Urinary bladder (tissue), 4 donors: ENCODE data around the gene FADS1. TPM values are rescaled to one million over a fixed set of nuclear protein-coding genes. Genes with fewer than 3 reads are reported as not detected.

ENCODE experiments used
- DNase-seq: peaks from one replicate; pipeline ENCODE4 v3.0.0-alpha.2; 2015; ENCODE audit errors: extremely low spot score
- H3K27ac ChIP-seq: one replicate; pipeline ENCODE4 v1.5.1; 2013; ENCODE audit warnings: low read depth, mild to moderate bottlenecking, moderate library complexity
- H3K36me3 ChIP-seq: one replicate; pipeline ENCODE4 v1.6.1; 2013; ENCODE audit warnings: mild to moderate bottlenecking, moderate library complexity; ENCODE audit not compliant: insufficient read depth
- H3K4me1 ChIP-seq: one replicate; pipeline ENCODE4 v1.6.1; 2013; ENCODE audit warnings: mild to moderate bottlenecking, moderate library complexity; ENCODE audit not compliant: insufficient read depth
- H3K4me3 ChIP-seq: one replicate; pipeline ENCODE4 v1.5.1; 2013; ENCODE audit warnings: low read depth, low read length
- WGBS: extraction: QIAGEN DNeasy Blood & Tissue Kit; methylation state at CpG from one replicate; pipeline ENCODE4 v1.1.7; 2013; 5-methylcytosine and 5-hydroxymethylcytosine counted together
- polyA plus RNA-seq: library from polyadenylated mRNA; stranded (reverse); fragments of 200-250 nt; gene quantifications from one replicate; pipeline ENCODE4 v1.2.3, GENCODE V29; 2013
- total RNA-seq: library from RNA; depleted of rRNA; stranded (reverse); fragments of >200 nt; gene quantifications from one replicate; pipeline ENCODE4 v1.2.3, GENCODE V29; 2014
- donor health status: healthy with polysubstance abuse.
- donor health status: healthy.

The FADS1 gene
- total and polyA plus RNA-seq, 2 donors: 18.0 to 68.7 TPM

DNA sequence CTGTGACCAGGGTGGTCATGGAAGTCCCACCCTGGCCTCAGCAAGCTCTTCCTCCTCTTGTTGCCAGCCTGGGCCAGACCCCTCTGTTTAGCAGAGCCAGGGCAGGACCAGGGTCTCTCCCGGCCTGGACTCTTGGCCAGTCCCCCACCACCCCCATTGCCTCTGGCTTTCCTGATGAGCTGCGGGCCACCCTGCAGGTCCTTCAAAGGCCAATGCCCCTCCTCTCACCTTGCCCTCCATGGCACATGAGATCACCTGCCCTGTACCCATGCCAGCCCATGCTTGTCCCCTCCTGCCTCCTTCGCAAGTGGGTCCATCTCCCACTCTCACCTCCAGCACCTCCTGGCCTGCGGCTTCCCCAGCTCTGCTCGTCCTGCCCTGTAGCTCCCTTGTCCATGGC, 21.7 kb upstream of the FADS1 start:
- H3K4me3 ChIP-seq: no peak overlapping the region
- 82% methylated on average over 5 of the region's 5 CpGs for WGBS
- H3K4me1 ChIP-seq: no peaks in the 10 kb centered on the region
- no peak for DNase-seq
- no peaks in the 10 kb centered on the region for H3K36me3 ChIP-seq
- no peak overlapping the region for H3K27ac ChIP-seq

DNA sequence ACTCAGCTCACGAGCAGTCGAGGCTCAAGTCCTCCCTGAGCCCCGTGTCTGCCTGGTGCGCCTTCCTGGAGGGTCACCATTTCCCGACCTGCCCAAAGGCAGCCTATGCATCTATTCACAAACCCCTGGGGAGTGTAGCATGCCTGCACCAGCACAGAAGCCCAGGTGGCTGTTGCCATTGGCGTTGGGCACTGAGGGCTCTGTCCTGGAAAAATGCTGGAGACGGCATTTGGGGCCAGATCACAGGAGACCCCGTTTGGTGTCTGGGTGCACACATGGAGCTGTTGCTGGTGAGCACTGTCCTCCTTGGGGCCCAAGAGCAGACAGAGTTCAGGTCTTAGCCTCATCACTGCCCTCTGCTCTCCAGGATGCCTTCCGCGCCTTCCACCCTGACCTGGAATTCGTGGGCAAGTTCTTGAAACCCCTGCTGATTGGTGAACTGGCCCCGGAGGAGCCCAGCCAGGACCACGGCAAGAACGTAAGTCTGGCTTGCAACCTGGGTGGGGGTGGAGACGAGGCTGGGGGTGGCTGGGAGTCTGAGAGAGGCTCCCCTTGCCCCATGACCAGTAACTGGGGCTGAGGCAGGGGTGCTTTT, 20.7 kb upstream of the FADS1 start:
- H3K27ac ChIP-seq: no peak overlapping the region
- 93% methylated on average over 15 of the region's 15 CpGs for WGBS
- H3K36me3 ChIP-seq: no peaks in the 10 kb centered on the region

DNA sequence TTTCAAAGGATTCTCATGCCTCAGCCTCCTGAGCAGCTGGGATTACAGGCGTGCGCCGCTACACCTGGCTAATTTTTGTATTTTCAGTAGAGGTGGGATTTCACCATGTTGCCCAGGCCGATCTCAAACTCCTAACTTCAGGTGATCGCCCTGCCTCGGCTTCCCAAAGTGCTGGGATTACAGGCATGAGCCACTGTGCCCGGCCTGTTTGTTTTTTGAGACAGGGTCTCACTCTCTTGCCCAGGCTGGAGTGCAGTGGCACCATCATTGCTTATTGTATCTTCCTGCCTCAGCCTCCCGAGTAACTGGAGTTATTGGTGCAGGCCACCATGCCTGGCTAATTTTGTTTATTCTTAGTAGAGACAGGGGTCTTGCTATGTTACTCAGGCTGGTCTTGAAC, 19.4 kb upstream of the FADS1 start:
- DNase-seq: no peak
- H3K27ac ChIP-seq: no peak overlapping the region

More for the DNA sequence above, 20.7 kb upstream of the FADS1 start:
- DNase-seq: no peak
- H3K4me3 ChIP-seq: no peak overlapping the region
- H3K4me1 ChIP-seq: no peaks in the 10 kb centered on the region

DNA sequence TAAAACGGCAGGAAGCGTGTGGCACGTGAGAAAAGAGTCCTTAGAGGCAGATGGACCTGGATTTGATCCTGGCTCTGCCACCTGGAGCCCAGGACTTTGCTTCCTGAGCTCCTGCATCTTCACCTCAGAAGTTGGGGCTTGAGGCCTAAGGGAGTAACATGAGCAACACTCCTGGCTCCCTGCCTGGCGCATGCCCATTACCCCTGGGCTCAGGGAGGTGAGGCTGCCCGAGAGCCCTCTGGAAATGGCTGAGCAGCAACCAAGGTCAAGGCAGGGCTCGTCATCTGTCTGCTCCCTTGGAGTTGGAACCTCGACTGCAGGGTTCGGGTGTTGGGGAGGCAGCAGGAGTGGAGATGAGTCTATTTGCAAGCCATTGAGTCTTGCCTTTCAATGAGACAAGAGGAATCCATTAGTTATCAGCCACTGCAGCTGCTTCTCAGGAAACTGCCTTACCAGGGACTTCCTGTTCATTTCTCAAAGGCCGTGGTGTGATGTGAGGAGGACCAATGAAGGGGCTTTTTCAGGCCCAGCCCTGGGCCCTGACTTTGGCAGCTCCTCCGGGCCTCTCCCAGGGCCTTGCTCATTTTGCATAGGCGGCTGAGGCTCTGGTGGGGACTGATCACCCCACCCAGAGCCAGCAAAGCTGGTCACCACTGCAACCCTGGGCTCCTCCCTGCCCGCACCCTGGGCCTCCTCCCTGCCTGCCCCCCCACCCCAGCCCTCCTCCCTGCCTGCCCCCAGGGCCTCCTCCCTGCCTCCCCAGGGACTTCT, 17.7 kb upstream of the FADS1 start:
- DNase-seq: no peak
- Histone ChIP-seq H3K4me3 (no peak overlapping the region), H3K36me3 (no peaks in the 10 kb centered on the region), H3K4me1 (no peaks in the 10 kb centered on the region), H3K27ac (peak overlapping the region; percentile 65)
- WGBS: 45% methylated on average over 12 of the region's 12 CpGs

More for the DNA sequence above, 19.4 kb upstream of the FADS1 start:
- 94% methylated on average over 8 of the region's 8 CpGs for WGBS
- Histone ChIP-seq H3K4me1 (no peaks in the 10 kb centered on the region), H3K36me3 (no peaks in the 10 kb centered on the region), H3K4me3 (no peak overlapping the region)

DNA sequence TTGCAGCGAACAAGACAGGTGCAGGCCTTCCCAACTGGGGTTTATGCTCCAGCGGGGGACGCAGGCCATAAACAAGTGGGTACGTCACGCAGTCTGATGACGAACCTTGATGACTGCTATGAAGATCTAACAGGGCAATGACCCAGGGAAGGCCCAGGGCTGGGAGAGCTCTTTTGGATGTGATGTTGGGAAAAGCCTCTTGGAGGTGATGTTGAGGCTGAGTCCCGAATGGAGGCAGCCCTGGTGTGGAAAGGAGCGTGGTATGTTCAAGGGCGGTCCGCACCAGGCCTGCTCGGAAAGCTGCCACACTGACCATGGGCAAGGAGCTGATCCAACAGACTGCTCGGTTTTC, 17.1 kb upstream of the FADS1 start:
- Histone ChIP-seq H3K4me1 (no peaks in the 10 kb centered on the region), H3K27ac (peak overlapping the region; percentile 55), H3K36me3 (no peaks in the 10 kb centered on the region), H3K4me3 (no peak overlapping the region)
- no peak for DNase-seq
- 89% methylated on average over 12 of the region's 12 CpGs for WGBS

DNA sequence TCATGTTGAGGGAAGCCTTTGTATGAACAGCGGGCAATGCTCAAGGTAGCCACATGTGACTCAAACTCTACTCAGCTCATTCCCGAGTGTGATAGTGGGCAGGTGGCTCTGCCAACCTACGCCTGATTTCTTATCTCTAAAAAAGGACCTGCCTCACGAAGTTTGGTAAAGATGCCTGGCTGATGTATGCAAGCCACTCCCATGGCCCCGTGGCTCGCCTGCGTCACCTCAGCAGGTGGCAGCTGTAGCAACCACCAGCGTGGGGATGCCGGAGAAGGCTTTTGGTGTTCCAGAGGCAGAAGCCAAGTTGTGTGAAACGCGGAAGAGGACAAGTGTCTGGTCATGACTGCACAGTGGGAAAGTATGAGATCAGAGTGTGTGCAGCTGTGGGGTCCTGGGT, 16.7 kb upstream of the FADS1 start:
- WGBS: 81% methylated on average over 11 of the region's 11 CpGs
- Histone ChIP-seq H3K36me3 (no peaks in the 10 kb centered on the region), H3K4me3 (no peak overlapping the region), H3K27ac (no peak overlapping the region), H3K4me1 (no peaks in the 10 kb centered on the region)
- no peak for DNase-seq

DNA sequence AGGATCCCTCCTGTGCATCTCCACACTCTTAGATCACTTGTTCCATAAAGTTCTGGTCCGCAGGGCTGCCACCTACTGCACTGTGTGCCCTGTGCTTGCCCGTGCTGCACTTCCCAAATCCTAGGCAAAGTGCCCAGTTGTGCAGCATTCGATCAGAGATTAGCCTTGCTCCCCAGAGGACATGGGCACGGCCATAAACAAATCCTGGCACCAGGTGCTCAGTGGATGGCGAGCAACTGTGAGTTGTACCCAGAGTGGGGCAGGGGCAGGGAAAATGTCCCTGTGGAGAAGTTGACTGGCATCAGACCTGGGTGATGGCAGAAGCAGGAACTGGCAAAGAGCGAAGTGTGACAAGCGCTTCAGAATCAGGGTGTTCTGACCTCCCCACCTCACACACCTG, 16.0 kb upstream of the FADS1 start:
- no peaks in the 10 kb centered on the region for H3K36me3 ChIP-seq
- H3K27ac ChIP-seq: no peak overlapping the region
- DNase-seq: no peak
- H3K4me1 ChIP-seq: no peaks in the 10 kb centered on the region
- WGBS: 75% methylated on average over 7 of the region's 7 CpGs
- no peak overlapping the region for H3K4me3 ChIP-seq

DNA sequence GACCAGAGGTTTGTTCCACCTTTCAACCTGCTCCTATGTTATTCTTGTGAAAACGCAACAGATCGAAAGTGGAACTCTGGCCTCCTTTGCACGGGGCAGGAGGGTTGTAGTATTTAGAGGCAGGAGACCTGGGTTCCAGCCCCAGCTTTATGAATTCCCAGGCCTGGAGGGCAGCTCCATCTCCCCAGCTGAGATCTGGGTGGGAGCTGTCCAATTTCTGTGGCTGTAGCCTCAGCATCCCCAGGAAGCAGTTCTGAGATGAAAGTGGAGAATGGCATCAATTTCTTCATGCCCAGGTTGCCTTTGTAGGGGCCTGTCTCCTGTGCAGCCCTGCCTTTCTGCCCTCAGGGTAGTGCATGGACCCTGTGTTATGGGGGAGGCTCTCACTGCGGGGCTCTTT, 15.4 kb upstream of the FADS1 start:
- Histone ChIP-seq H3K4me1 (no peaks in the 10 kb centered on the region), H3K36me3 (no peaks in the 10 kb centered on the region), H3K4me3 (no peak overlapping the region), H3K27ac (no peak overlapping the region)
- DNase-seq: no peak
- WGBS: 84% methylated on average over 4 of the region's 4 CpGs

DNA sequence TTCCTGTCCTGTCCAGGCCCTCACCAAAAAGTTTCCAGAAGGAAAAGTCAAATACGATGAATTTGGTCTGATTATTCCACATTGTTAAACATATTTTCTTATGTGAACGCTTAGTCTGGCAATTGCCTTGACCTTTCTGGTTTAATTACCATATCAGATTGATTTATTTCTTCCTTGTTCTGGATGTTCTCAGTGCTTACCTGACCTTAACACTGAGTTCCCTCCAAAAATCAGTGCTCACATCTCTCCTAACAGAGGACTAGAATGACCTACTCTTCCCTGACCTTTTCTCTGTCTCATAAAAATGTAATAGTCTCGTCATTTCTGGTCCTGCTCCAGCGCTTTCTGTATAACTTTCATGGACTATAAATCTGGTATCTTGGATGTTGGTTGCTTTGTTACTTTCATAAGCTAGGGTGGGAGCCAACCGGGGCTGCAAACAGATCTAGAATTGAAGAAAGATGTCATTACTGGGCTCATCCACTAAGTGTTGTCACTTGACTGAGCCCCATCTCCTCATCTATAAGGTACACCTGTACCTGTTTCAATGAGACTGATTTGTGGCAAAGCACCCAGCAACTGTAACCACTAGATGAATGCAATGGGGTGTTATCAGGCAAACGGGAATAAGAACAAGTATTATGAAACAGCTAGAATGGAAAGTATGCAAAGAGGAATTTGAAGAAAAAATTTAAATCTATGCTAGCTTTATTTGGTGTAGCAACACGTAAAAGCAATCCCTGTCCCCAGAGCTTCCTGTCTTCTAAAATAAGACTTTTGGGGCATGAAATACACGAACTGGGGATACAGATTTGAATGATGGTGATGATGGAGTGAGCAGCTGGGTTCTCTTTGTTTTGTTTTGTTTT, 13.7 kb upstream of the FADS1 start:
- H3K4me1 ChIP-seq: no peaks in the 10 kb centered on the region
- WGBS: 16% methylated on average over 8 of the region's 8 CpGs

DNA sequence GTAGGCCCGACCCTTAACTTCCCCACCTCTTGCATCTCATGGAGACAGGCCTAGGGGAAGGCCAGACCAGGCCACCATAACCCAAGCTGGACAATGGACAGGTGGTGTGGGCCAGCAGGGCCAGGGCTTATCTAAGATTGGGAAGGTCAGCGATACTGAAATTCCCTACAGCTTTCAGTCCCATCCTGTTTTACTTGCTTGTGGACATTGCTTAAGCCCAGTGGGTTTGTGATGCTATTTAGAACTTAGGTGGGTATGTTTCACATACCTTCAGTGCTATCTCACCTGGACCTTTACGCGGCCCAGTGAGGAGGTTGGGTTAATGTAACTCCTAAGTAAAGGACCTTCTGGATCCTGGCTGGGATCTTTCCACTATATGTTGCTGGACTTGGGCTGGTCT, 13.0 kb upstream of the FADS1 start:
- WGBS: 62% methylated on average over 4 of the region's 4 CpGs

More for the DNA sequence above, 13.7 kb upstream of the FADS1 start:
- H3K27ac ChIP-seq: no peak overlapping the region
- H3K4me3 ChIP-seq: no peak overlapping the region
- no peak for DNase-seq
- no peaks in the 10 kb centered on the region for H3K36me3 ChIP-seq

DNA sequence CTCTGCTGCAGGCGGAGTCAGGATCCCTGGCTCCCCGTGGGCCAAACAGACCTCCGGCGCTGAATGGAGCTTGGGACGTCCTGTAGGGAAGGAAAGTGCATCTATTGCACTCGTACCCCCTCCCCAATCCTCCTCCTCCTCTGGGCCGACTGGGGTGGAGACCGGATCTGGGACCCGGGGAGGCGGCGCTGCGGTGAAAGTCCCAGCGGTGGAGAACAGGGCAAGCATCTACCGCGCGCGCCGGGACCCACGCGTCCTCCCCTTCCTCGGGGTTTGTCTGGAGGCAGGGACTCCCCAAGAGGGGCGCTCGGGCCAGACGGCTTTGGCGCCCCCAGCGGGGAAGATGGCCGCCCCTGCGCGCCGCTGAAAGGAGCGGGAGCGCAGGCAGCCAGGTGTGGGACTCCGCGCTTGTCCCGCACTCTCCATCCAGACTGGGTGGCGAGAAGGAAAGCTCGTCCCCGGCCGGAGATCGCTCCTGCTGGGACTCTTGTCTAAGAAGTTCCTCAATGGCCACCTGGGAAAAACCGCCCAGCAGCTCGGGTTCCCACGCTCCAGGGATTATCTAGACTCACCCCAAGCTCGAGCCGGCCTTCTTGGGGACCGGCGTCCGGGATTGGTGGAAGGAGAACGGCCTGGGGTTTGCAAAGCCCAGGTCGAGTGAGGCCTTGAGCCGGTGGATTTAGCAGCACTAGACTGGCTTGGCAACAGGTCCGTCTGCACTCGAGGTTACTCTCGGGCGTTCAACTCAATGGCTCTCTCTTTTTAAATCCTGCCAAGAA, 12.0 kb upstream of the FADS1 start:
- no peaks in the 10 kb centered on the region for H3K36me3 ChIP-seq
- peak overlapping the region; percentile 51 for H3K4me3 ChIP-seq
- 2% methylated on average over 55 of the region's 55 CpGs for WGBS
- H3K4me1 ChIP-seq: no peaks in the 10 kb centered on the region
- DNase-seq: no peak
- peak overlapping the region; percentile 50 for H3K27ac ChIP-seq

More for the DNA sequence above, 13.0 kb upstream of the FADS1 start:
- no peak overlapping the region for H3K4me3 ChIP-seq
- H3K4me1 ChIP-seq: no peaks in the 10 kb centered on the region
- no peak for DNase-seq
- no peaks in the 10 kb centered on the region for H3K36me3 ChIP-seq
- no peak overlapping the region for H3K27ac ChIP-seq

DNA sequence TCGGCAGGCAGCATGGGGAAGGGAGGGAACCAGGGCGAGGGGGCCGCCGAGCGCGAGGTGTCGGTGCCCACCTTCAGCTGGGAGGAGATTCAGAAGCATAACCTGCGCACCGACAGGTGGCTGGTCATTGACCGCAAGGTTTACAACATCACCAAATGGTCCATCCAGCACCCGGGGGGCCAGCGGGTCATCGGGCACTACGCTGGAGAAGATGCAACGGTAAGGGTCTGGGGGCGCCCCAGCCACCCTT, 11.5 kb upstream of the FADS1 start:
- Histone ChIP-seq H3K27ac (peak overlapping the region; percentile 50), H3K36me3 (no peaks in the 10 kb centered on the region), H3K4me3 (peak overlapping the region; percentile 51), H3K4me1 (no peaks in the 10 kb centered on the region)
- DNase-seq: no peak
- WGBS: under 1% methylated on average over 16 of the region's 16 CpGs

DNA sequence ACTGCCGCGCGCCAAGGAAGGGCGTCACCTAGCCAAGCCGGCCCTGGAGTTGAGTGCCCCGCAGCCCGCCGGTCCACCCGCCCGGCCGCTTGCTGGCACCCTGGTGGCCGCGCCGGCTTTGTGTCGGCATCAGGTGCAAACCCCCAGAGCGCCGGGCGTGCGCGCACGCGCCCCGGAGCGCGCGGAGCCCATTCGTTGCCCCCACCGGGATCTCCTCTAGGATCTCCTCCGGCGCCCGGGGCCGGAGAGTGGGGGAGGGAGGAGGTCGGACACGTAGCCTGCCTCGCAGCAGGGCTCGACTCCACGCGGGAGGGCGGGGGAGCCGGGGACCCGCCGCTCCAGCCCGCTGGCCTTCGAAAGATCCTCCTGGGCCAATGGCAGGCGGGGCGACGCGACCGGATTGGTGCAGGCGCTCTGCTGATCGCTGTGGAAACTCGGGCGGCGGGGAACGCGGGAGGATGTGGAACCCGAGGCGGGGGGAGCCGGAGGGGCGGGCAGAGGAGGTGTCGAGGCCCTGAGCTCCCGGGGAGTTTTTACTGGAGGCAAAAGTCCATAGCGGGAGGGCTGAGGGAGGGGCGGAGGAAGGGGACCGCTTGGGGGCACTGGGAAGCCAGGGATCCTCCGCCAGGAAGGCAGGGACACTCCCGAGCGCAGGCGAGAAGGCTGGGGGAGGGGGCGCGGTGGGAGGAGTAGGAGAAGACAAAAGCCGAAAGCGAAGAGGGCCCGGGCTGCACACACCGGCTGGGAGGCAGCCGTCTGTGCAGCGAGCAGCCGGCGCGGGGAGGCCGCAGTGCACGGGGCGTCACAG, 11.0 kb upstream of the FADS1 start, which contains the start of gene FADS2:
TSS of gene FADS2 (plus strand) at position 730 of the 808 bp plus-strand sequence. CDS start 91 bp downstream, outside the sequence.
- Histone ChIP-seq H3K27ac (peak within 1 kb of the TSS; percentile 60), H3K4me1 (no peaks in the 10 kb centered on the region), H3K4me3 (peak within 1 kb of the TSS; percentile 51), H3K36me3 (no peaks in the 10 kb centered on the region)
- peak; percentile 93 for DNase-seq
- WGBS: under 1% methylated on average over 83 of the region's 83 CpGs
